ENCODE results near the gene TNFAIP1. TPM values are rescaled to one million over a fixed set of nuclear protein-coding genes. Genes with fewer than 3 reads are reported as not detected.
A peak's percentile ranks its signal among the peaks of the same experiment; 100 is the strongest.

The TNFAIP1 gene
- total RNA-seq, 4 donors from 2014 or later: 28.7 to 50.4 (median 40.4) TPM

GRCh38 chr17:28317966-28318758, 17.4 kb upstream of the TNFAIP1 start:
- TF ChIP-seq CTCF (IDR thresholded peaks at IDR 0.05): no peak
- ATAC-seq (ENCODE audit: low FRiP score) (no peak), DNase-seq (ENCODE audit: low spot score) (no peak)

DNA sequence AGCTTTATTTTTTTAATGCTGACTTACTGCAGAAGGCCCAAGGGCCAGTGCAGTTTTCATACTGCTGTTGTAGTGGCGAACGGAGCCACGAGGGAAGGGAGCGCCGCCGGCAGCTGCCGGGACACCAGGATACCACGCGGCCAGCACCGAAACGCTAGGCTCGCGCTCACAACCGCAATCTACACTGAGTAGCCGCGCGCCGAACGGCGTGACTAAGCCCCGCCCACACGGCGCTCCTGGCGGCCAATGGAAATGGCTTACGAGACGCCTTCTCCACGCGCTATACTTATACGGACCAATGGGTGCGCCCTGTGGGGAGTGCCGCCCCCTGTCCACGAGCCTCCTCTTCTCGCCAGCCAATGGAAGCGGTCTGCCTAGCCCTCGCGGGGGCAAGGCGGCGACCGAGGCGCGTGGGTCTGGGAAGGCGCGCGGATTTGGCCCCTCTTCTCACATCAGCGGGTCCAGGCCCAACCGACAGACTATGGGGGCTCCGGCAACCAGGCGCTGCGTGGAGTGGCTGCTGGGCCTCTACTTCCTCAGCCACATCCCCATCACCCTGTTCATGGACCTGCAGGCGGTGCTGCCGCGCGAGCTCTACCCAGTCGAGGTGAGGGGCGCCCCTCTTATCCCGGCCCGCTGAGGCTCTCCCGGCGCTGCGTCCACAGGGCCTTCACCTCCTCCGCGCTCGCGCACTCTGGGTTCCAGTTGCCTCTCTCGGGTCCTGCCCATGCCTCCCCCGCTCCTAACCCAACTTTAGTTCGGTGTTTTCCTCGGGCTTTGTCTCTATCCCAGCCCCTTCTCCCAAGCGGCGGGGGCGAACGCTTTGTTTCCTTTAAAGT, 16.6 kb upstream of the TNFAIP1 start, which contains the start of gene TMEM97:
Gene TMEM97 (plus strand): TSS at position 442 of the 839 bp plus-strand sequence. CDS start 40 bp downstream, at position 482.
- TF ChIP-seq CTCF (IDR thresholded peaks at IDR 0.05): no peak
- ATAC-seq (ENCODE audit: low FRiP score) (peak; percentile 99), DNase-seq (ENCODE audit: low spot score) (peak; percentile 90)

- DNase-seq (ENCODE audit: low spot score) (no peak), ATAC-seq (ENCODE audit: low FRiP score) (no peak)
- TF ChIP-seq CTCF (IDR thresholded peaks at IDR 0.05): no peak
Measured at GRCh38 chr17:28319598-28319935, 16.0 kb upstream of the TNFAIP1 start.

GRCh38 chr17:28320215-28321061, 15.1 kb upstream of the TNFAIP1 start:
- DNase-seq (ENCODE audit: low spot score) (no peak), ATAC-seq (ENCODE audit: low FRiP score) (no peak)
- TF ChIP-seq CTCF (IDR thresholded peaks at IDR 0.05): no peak

DNA sequence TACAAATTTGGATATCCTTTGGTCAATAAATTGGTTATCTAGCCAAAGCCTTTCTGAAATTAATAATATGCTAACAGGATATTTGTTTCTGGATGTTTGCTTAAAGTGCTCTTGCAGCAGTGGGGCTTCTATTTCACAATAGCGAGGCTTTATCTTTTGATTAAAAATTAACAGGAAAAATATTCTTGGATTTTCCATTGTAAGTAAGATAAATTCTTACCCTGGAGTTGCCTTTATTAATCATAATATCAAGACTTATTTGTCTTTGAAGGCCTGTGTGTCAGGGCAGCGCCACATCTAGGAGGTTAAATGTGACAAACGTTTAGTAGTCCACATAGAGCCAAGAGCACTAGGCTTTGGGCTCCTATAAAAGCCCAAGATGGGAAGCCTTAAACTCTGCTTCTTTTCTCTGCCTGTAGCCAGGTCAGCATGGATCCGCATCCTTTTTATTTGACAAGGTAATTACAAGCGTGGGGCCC, 11.3 kb upstream of the TNFAIP1 start:
- no peak for TF ChIP-seq CTCF (IDR thresholded peaks at IDR 0.05)
- DNase-seq (ENCODE audit: low spot score) (no peak), ATAC-seq (ENCODE audit: low FRiP score) (no peak)

DNA sequence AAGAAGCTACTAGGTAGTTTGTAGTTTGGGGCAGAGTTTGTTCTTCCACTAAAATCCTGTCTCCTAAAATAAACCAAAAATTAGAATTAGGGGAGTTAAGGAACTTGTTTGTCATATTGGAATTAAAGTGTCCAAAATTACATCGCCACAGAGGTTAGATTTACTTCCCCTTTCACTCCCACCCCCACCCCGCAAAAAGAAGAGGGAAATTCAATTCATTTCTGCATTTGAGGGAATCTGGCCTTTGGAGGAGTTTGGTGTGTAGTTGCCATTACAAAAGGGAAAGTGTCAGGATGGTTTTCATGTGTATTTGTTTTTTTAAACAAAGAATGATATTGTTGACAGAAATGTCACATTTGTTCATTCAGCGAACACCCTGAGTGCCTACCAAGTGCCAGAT, 10.8 kb upstream of the TNFAIP1 start:
- no peak for DNase-seq (ENCODE audit: low spot score)
- no peak for ATAC-seq (ENCODE audit: low FRiP score)
- no peak for TF ChIP-seq CTCF (IDR thresholded peaks at IDR 0.05)

Data from omental fat pad (tissue), 4 donors.